Sigmoid colon (tissue), 4 donors: ENCODE results near the gene GRB10.

ENCODE experiments used
- CTCF ChIP-seq, 4 experiments: fragments of 450-650 bp in 3 of 4; fragments of 200-600 bp in 1 of 4; IDR thresholded peaks; one replicate each; pipeline ENCODE4 v1.5.1; 2016 to 2019; ENCODE audit warnings: antibody characterized with exemption in 4 of 4, mild to moderate bottlenecking in 3 of 4, moderate library complexity in 2 of 4
- POLR2A ChIP-seq, 2 donors: fragments of 450-650 bp; IDR thresholded peaks; one replicate each; pipeline ENCODE4 v1.6.1; 2016; ENCODE audit warnings: antibody characterized with exemption in 2 of 2, mild to moderate bottlenecking in 2 of 2, moderate library complexity in 2 of 2
- POLR2AphosphoS5 ChIP-seq, 4 donors: sonication (generic); formaldehyde crosslinking; IDR thresholded peaks; one replicate each; pipeline ENCODE4 v1.6.1; 2017; ENCODE audit warnings: antibody characterized with exemption in 4 of 4

- TF ChIP-seq CTCF (IDR thresholded peaks at IDR 0.05) (no peak), POLR2AphosphoS5 (IDR thresholded peaks at IDR 0.05) (no peak), POLR2A (IDR thresholded peaks at IDR 0.05) (no peak)
Measured at GRCh38 chr7:50580057-50580456, 202.6 kb downstream of the GRB10 start.
